Spleen (tissue), 11 donors: ENCODE results near the gene TNS4. TPM values are rescaled to one million over a fixed set of nuclear protein-coding genes. Genes with fewer than 3 reads are reported as not detected.

Experiments used
- DNase-seq: peaks from one replicate; pipeline ENCODE4 v3.0.0-alpha.2; 2020
- H3K27ac ChIP-seq, 8 donors: fragments of 200-600 bp; sonication (generic) in 7 of 8; 1 replicate in 4 of 8; 2 replicates in 4 of 8; pipeline versions ENCODE4 v1.5.0 to v1.8.0; 2016 to 2021; ENCODE audit warnings: inconsistent platforms in 4 of 8, mild to moderate bottlenecking in 4 of 8, moderate library complexity in 1 of 8
- H3K27me3 ChIP-seq, 7 donors: fragments of 200-600 bp; sonication (generic) in 6 of 7; replicated peaks in 1 of 7; 1 replicate in 4 of 7; 2 replicates in 3 of 7; pipeline versions ENCODE4 v1.5.0 to v1.8.0; 2016 to 2021; ENCODE audit warnings: inconsistent platforms in 3 of 7, mild to moderate bottlenecking in 1 of 7
- H3K36me3 ChIP-seq, 6 donors: fragments of 200-600 bp; sonication (generic) in 5 of 6; 1 replicate in 4 of 6; 2 replicates in 2 of 6; pipeline versions ENCODE4 v1.5.0 to v1.8.0; 2016 to 2021; ENCODE audit warnings: inconsistent platforms in 2 of 6
- H3K4me1 ChIP-seq, 6 donors: fragments of 200-600 bp; sonication (generic) in 5 of 6; 1 replicate in 3 of 6; 2 replicates in 3 of 6; pipeline versions ENCODE4 v1.5.0 to v1.8.0; 2016 to 2021; ENCODE audit warnings: inconsistent platforms in 3 of 6
- H3K4me3 ChIP-seq, 8 donors: fragments of 200-600 bp; sonication (generic) in 7 of 8; 1 replicate in 4 of 8; 2 replicates in 4 of 8; pipeline versions ENCODE4 v1.5.0 to v1.8.0; 2016 to 2021; ENCODE audit warnings: inconsistent platforms in 4 of 8, mild to moderate bottlenecking in 4 of 8, moderate library complexity in 2 of 8
- H3K9me3 ChIP-seq, 8 donors: fragments of 200-600 bp; sonication (generic) in 7 of 8; 1 replicate in 4 of 8; 2 replicates in 4 of 8; pipeline versions ENCODE4 v1.5.0 to v1.8.0; 2016 to 2021; ENCODE audit warnings: inconsistent platforms in 4 of 8
- POLR2A ChIP-seq, 3 donors: fragments of 450-650 bp; IDR thresholded peaks; one replicate each; pipeline ENCODE4 v1.5.1; 2017; ENCODE audit warnings: antibody characterized with exemption in 3 of 3, mild to moderate bottlenecking in 1 of 3
- POLR2AphosphoS5 ChIP-seq, 3 donors: sonication (generic); formaldehyde crosslinking; IDR thresholded peaks; one replicate each; pipeline ENCODE4 v1.5.1; 2017; ENCODE audit warnings: antibody characterized with exemption in 3 of 3
- WGBS, 5 donors: extraction: QIAGEN DNeasy Blood & Tissue Kit in 3 of 5; methylation state at CpG; one replicate each; pipeline versions ENCODE4 v1.1.5 to v1.1.7; 2013 to 2018; 5-methylcytosine and 5-hydroxymethylcytosine counted together
- intact Hi-C: fragments of 100-400 bp; cut with DNase I; formaldehyde crosslinking; loops from one replicate; pipeline ENCODE4 v1.15.0; 2023; ENCODE audit warnings: low total_unique reads
- polyA plus RNA-seq, 3 donors: library from polyadenylated mRNA; stranded (reverse); fragments of 200-250 nt; gene quantifications; one replicate each; pipeline ENCODE4 v1.2.1, GENCODE V29; 2013
- total RNA-seq, 7 donors: library from RNA; depleted of rRNA in 3 of 7; stranded (reverse); fragments of >200 nt in 3 of 7; fragmentation: NEBNext Ultra II Directional in 4 of 7; extraction: Animal tissue kit (Norgen Biotek cat#: 25700) in 4 of 7; gene quantifications; one replicate each; pipeline versions ENCODE4 v1.1.0 to v1.2.1, GENCODE V29; 2016 to 2021
- TF ChIP-seq, protein P1 (sequence below), 11 experiments: fragments of 200-600 bp in 7 of 11; fragments of 450-650 bp in 4 of 11; sonication (generic) in 4 of 11; IDR thresholded peaks in 8 of 11; conservative IDR thresholded peaks in 3 of 11; 1 replicate in 7 of 11; 2 replicates in 4 of 11; pipeline versions ENCODE4 v1.4.0 to v1.8.0; 2016 to 2021; ENCODE audit warnings: antibody characterized with exemption in 11 of 11, inconsistent platforms in 4 of 11, mild to moderate bottlenecking in 1 of 11
- donor health status: healthy with polysubstance abuse.
- donor health status: DM: no; HTN: no; CAD: no; lungs with moderate emphysema.
- donor health status: DM: no; HTN: no; CAD: no.
- donor health status: Bipolar disorder and iron deficiency.
- donor health status: healthy.
- donor health status: DM: no; HTN: no; CAD: no.
- donor health status: DM: yes; HTN: yes; CAD: no.

The TNS4 gene
- total and polyA plus RNA-seq, 10 donors = 0.14 to 1.3 (median 0.37) TPM; not detected in 1

DNA sequence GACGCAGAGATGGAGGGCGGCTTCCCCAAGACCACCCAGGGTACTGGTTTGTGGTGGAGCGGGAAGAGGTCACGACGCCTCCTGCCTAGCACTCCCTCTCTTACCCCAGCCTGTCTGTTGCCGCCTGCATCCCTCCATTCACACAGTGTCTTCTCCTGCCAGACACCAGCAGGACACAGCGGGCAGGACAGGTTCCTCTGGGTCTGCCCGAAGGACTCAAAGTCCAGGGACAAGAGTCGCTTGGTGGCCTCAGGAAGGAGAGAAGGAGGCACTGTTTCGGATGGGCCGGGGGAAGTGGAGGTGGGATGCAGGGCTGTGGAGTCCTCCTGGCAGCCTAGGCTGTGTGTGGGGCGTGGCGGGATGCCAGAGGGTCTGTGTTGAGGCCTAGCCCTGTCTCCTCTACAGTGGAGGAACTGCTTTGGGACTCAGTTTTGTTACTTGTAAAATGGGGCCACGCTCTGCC is 19.6 kb upstream of the TNS4 start:
- TF ChIP-seq, protein P1, sequence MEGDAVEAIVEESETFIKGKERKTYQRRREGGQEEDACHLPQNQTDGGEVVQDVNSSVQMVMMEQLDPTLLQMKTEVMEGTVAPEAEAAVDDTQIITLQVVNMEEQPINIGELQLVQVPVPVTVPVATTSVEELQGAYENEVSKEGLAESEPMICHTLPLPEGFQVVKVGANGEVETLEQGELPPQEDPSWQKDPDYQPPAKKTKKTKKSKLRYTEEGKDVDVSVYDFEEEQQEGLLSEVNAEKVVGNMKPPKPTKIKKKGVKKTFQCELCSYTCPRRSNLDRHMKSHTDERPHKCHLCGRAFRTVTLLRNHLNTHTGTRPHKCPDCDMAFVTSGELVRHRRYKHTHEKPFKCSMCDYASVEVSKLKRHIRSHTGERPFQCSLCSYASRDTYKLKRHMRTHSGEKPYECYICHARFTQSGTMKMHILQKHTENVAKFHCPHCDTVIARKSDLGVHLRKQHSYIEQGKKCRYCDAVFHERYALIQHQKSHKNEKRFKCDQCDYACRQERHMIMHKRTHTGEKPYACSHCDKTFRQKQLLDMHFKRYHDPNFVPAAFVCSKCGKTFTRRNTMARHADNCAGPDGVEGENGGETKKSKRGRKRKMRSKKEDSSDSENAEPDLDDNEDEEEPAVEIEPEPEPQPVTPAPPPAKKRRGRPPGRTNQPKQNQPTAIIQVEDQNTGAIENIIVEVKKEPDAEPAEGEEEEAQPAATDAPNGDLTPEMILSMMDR (IDR thresholded peaks at IDR 0.05 in 8 of 11, conservative IDR thresholded peaks at IDR 0.05 in 3 of 11) = no peak
- TF ChIP-seq POLR2A (IDR thresholded peaks at IDR 0.05) (no peak), POLR2AphosphoS5 (IDR thresholded peaks at IDR 0.05) (no peak)
- H3K27ac ChIP-seq = peak overlapping the region in 5 of 8 donors; percentile 17 to 61 (median 35)
- DNase-seq = peak; percentile 67
- H3K27me3 ChIP-seq = no peaks in the 10 kb centered on the region
- H3K4me3 ChIP-seq = no peak overlapping the region
- intact Hi-C loops = loop anchor here (10.0 kb wide), 1 partner anchor 46 kb away; no protein-coding TSS in a partner anchor
- WGBS, 5 donors = 93 to 96% (median 95%) methylated on average over 8 to 14 of the region's 14 CpGs
- peaks cover 0 to 19% (median 8%) of the 10 kb centered on the region in 8 donors for H3K9me3 ChIP-seq
- no peaks in the 10 kb centered on the region for H3K36me3 ChIP-seq
- peaks cover 16 to 52% (median 27%) of the 10 kb centered on the region in 6 donors for H3K4me1 ChIP-seq

DNA sequence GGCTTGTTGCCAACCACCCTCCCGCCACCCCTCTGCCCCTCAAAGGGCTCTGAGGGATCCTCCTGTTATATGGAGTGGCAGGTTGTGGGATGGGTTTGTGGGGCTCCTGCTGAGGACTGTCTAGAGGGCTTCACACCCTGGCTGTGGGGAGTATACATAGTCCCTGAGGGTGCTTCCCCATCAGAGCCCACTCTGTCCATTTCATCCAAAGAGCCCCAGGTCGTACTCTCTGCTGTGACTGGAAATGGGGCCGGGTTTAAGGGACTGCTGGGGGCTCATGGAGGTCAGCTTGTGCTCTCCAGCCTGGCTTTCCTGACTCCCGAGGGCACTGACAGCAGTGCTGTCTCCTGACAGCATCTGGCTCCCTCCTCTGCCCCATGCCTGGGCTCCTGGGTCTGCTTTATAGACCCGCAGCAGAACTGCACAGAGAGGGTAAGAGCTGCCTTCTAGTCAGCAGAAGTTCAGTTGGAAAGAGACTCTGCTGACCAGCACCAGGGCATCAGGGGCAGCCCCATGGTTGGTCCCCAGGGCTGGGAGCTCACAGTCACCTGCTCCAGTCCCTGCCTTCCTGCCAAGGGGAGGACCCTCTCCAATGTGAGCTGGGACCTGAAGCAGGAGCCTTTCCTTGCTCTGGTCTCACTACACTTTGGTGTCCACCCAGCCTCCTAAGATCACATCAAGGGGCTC is 17.8 kb upstream of the TNS4 start:
- 88 to 96% (median 91%) methylated on average over 3 to 5 of the region's 5 CpGs for WGBS, 5 donors
- Histone ChIP-seq H3K4me1 (peaks cover 25 to 69% (median 39%) of the 10 kb centered on the region in 6 donors), H3K36me3 (no peaks in the 10 kb centered on the region), H3K27me3 (no peaks in the 10 kb centered on the region), H3K4me3 (no peak overlapping the region), H3K9me3 (peaks cover 0 to 2% (median 0%) of the 10 kb centered on the region in 8 donors), H3K27ac (no peak overlapping the region)
- intact Hi-C loops = no loop called here
- TF ChIP-seq, protein P1 (IDR thresholded peaks at IDR 0.05 in 8 of 11, conservative IDR thresholded peaks at IDR 0.05 in 3 of 11) = no peak
- TF ChIP-seq POLR2A (IDR thresholded peaks at IDR 0.05) (no peak), POLR2AphosphoS5 (IDR thresholded peaks at IDR 0.05) (no peak)
- peak; percentile 64 for DNase-seq

DNA sequence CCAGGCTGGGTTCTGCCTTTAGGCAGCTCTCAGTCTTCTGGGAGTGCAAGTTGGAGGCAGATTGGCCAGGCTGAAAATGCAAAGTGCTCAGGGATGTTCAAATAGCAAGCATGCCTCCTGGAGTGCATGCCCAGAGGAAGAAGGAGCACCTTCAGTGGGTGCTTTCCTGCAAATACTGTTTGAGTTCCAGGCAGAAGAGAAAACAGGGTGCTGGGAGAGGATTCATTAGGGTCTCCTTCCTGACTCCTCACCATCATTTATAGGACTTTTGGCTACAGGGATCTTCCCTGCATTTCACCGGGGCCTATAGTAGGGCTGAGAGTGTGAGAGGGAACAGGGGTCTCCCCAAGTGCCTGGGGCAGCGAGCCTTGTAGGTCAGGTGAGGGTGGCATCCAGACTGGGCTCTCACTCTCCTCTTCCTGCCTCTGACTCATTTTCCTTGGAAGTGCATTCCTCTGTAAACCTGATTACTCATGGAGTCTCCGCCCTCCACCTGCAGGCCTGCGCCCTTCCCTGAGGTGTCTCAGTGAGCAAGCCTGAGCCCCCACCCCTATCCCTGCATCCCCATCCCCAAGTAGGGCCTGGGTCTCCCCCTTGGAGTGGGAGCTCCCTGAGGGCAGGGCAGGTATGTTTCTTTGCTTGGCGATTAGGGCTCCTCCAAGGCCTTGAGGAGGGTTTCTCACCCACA is 17.1 kb upstream of the TNS4 start:
- WGBS, 5 donors = 75 to 97% (median 85%) methylated on average over 5 of the region's 5 CpGs
- Histone ChIP-seq H3K9me3 (no peaks in the 10 kb centered on the region), H3K4me1 (peaks cover 25 to 73% (median 39%) of the 10 kb centered on the region in 6 donors), H3K36me3 (no peaks in the 10 kb centered on the region), H3K27ac (no peak overlapping the region), H3K27me3 (peaks cover 0 to 5% (median 0%) of the 10 kb centered on the region in 7 donors), H3K4me3 (no peak overlapping the region)
- TF ChIP-seq POLR2A (IDR thresholded peaks at IDR 0.05) (no peak), POLR2AphosphoS5 (IDR thresholded peaks at IDR 0.05) (no peak)
- TF ChIP-seq, protein P1 (IDR thresholded peaks at IDR 0.05 in 8 of 11, conservative IDR thresholded peaks at IDR 0.05 in 3 of 11) = no peak
- intact Hi-C loops = no loop called here
- peak; percentile 51 for DNase-seq

DNA sequence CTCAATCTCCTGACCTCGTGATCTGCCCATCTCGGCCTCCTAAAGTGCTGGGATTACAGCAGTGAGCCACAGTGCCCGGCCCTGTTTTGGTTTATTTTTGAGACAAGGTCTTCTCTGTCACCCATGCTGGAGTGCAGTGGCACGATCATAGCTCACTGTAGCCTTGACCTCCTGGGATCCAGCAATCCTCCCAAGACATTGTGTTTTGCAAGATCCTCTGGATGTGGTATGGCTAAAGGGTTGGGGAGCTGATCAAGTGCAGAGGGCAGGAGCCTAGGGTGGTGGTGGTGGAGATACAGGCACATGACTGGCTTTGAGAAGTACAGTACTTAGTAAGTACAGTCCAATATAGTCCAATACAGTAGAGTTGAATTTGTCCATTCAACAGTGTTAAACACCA is 16.6 kb upstream of the TNS4 start:
- peak; percentile 33 for DNase-seq
- 72 to 88% (median 81%) methylated on average over 4 of the region's 4 CpGs for WGBS, 5 donors
- TF ChIP-seq, protein P1 (IDR thresholded peaks at IDR 0.05 in 8 of 11, conservative IDR thresholded peaks at IDR 0.05 in 3 of 11) = no peak
- TF ChIP-seq POLR2A (IDR thresholded peaks at IDR 0.05) = no peak
- TF ChIP-seq POLR2AphosphoS5 (IDR thresholded peaks at IDR 0.05) = no peak
- peaks cover 0 to 5% (median 0%) of the 10 kb centered on the region in 7 donors for H3K27me3 ChIP-seq
- no peaks in the 10 kb centered on the region for H3K9me3 ChIP-seq
- H3K4me3 ChIP-seq = no peak overlapping the region
- H3K4me1 ChIP-seq = peaks cover 25 to 73% (median 39%) of the 10 kb centered on the region in 6 donors
- H3K27ac ChIP-seq = no peak overlapping the region
- no peaks in the 10 kb centered on the region for H3K36me3 ChIP-seq
- intact Hi-C loops = no loop called here
